ENCODE measurements around the gene SUN1.

GRCh38 chr7:787332-788240 lies 44.7 kb upstream of the SUN1 start:
- no peak for TF ChIP-seq POLR2AphosphoS5 (IDR thresholded peaks at IDR 0.05; ENCODE audit: low read depth, low read length)
- no peak for TF ChIP-seq SIN3A (IDR thresholded peaks at IDR 0.05; ENCODE audit: borderline replicate concordance, insufficient read depth, low read length)
- TF ChIP-seq REST (IDR thresholded peaks at IDR 0.05; ENCODE audit: insufficient read depth in 1 of 2, low read depth in 2 of 2, low read length in 2 of 2), result no peak

Measured in PFSK-1 (cell line).